Non-pigmented ciliary epithelial cell (primary cell): Measurements from ENCODE around the gene MYO1D.
"Not testable (repeated sequence)": the region's sequence is repeated elsewhere in the genome, so short reads cannot be mapped to it uniquely, and the experiment has no call there.

Source experiments
- DNase-seq: peaks from one replicate; pipeline ENCODE4 v3.0.0-alpha.2; 2010; ENCODE audit warnings: low read depth

MYO1D gene

GRCh38 chr17:32855620-32856019, 21.3 kb downstream of the MYO1D start:
- no peak for DNase-seq

DNA sequence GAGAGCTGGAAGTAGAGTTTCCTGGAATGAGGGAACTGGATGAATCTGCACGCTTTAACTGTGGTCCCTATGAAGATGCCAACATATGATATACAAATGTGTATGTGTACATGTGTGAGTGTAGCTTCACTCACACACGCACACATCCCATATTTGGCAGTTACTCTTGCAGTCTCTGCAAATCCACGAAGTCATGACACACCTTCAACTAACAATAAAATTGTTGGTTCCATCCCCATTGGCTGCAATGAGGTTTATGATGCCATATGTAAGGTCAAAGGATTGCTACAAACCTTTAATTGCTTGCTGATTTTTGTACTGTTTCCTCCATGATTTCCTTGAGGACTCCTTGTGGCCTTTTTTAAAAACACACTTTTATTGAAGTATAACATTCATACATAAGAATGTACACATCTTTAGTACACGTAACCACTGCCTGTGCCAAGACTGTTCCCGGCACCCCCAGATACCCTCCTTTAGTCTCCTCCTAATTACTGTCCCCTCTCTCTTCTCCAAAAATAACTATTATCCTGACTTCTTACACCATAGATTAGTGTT, 22.0 kb downstream of the MYO1D start:
- DNase-seq, result no peak

GRCh38 chr17:32854207-32854606, 22.7 kb downstream of the MYO1D start:
- DNase-seq, result no peak

- no peak for DNase-seq
These were observed 24.1 kb downstream of the MYO1D start for GRCh38 chr17:32852811-32853210.

GRCh38 chr17:32849879-32850278, 27.0 kb downstream of the MYO1D start:
- DNase-seq, result no peak

GRCh38 chr17:32847977-32848376, 28.9 kb downstream of the MYO1D start:
- DNase-seq, result no peak

DNA sequence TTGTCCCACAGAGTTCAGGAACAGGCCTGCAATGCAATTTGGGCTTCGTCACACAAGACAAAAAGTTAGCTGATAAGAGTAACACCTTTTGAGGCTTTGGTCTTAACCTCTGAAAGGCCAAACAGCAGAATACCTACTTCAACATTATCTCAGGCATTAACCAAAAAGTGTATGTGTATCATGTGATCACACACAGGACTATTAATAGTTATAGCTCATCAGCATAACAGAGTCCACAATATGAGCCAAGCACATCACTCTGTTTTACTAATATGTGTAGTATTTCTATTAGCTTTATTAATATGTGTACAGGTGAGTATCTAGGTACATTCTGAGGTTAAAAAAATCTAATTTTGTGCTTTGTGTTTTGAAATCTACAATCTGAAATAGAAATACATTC, 30.8 kb downstream of the MYO1D start:
- no peak for DNase-seq

- no peak for DNase-seq
These were observed 36.7 kb downstream of the MYO1D start for GRCh38 chr17:32840241-32840640.

- no peak for DNase-seq
These were observed 40.4 kb downstream of the MYO1D start for GRCh38 chr17:32836527-32836926.

DNA sequence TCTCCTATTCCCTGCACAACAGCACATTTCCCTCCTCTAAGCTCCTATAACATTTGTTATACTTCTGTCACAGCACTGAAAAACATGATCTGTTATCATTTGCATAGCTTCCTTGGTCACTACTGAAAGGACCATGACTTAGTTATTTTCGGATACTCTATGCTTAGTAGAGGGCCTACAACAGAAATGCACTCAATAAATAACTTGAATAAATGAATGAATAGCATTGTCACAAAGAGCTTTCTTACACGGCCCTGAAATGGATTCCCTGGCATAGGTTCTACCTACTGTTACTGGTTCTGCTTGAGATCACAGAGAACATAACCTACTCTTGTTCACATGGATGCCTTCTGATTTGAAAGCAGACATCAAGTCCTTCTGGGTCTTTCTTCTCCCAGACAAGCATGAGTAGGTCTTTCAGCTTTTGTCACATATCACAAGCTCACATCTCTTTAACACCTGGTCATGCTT, 41.6 kb downstream of the MYO1D start:
- no peak for DNase-seq

DNA sequence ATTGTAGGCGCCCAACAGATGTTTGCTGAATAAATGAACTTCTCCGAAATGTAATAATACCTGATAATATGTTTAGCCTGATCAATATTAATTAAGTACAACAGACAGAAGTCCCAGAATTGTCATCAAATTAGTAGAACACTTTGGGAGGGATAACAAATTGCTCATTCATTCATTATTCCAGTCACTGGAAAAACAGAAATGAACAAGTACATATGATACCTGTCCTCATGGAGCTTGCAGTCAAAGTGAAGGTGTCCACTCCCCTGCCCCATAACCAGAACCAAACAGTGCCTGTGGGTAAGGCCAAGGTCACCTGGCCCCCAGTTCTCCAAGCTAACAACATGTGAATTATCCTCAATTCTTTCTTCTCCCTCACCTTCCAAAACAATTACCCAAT, 42.8 kb downstream of the MYO1D start:
- no peak for DNase-seq

DNA sequence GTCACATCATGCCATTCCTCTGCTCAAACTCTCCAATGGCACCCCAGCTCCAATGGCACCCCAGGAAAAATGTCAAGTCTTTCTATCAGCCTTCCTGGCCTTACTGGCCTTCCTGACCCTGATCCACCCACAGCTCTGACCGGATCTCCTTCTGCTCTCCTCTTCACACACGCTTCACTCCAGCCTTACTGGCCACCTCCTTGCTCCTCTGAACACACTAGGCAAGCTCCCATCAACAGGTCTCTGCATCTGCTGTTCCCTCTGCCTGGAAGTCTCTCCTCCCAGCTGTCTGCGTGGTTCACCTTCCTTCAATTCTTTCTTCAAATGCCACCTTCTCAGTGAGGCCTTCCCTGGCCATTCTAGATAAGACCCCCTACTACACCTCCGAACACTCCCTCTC, 43.4 kb downstream of the MYO1D start:
- no peak for DNase-seq

DNA sequence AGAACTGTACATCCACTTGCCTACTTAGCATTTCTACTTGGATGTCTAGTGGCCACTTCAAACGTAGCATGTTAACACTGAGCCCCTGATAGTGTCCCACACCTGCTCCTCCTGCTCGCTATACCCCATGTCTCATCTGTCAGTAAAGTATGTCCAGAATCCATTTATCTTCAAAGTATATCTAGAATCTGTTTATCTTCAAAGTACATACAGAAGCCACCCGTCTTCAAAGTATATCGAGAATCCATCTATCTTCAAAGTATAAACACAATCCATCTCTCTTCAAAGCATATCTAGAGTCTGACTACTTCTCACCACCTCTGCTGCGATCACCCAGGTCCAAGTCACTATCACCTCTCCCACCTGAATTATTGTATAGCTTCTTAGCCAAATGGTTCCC, 43.8 kb downstream of the MYO1D start:
- no peak for DNase-seq

DNA sequence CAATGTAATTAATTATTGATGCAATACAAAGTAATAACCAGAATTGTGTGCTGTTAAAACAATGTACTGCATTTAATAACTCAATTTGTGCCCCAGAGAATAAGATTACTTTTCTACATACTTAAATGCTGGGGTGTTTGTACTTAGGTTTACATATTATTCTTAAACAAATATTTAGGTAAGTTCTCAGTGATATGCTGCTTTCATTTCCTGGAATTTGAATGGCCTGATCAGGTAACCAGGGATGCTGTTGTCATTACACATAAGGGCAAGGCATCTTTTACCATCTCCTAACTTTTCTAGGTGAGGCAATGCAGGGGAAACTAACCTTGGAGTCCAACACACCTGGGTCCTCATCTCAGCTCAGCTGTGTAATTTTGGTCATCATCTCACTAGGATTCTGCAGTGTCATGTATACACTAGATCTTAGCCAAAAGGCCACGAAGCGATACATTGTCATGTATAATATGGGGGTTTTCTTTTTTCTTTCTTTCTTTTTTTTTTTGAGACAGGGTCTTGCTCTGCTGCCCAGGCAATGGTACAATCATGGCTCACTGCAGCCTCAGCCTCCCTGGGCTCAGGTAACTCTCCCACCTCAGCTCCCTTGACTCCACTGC, 45.2 kb downstream of the MYO1D start:
- DNase-seq, result no peak

DNA sequence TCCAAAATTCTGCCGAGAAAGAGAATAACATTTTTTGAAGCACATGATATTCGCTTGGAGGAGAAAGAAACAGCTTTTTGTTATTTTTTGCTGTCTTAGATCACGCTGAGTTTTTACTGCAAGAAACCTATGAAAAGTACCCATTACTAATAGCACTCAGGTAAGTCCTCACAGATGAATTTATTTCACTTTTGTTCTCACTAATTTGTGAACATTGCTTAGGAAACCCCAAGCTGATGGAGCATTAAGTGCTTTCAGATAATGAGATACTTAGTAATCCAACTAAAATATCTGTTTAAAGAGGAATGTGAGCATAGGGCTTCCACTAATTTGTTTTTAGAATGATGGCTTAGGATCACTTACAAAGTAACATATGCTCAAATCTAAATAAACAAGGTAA, 45.7 kb downstream of the MYO1D start:
- DNase-seq, result no peak

DNA sequence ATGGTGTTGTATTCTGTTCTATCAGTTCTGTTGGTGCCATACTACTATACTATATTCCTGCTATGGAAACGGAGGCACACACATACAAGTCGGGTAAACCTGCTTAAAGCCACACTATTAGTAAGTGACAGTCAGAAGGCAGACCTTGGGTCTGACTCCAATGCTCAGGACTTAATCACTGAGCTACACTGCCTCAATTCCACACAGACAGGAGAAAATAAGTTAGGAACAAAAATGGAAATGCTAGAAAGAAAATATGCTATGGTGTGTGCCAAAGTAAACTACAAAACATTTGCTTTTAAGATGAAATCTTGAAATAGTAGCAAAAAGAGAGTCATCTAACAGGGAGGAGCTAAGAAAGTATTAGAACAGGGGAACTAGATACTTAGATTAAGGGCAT, 48.1 kb downstream of the MYO1D start:
- no peak for DNase-seq

- DNase-seq, result no peak
These were observed 49.7 kb downstream of the MYO1D start for GRCh38 chr17:32827227-32827626.

- no peak for DNase-seq
These were observed 50.8 kb downstream of the MYO1D start for GRCh38 chr17:32826076-32826475.

GRCh38 chr17:32824334-32824733, 52.6 kb downstream of the MYO1D start:
- DNase-seq, result no peak

DNA sequence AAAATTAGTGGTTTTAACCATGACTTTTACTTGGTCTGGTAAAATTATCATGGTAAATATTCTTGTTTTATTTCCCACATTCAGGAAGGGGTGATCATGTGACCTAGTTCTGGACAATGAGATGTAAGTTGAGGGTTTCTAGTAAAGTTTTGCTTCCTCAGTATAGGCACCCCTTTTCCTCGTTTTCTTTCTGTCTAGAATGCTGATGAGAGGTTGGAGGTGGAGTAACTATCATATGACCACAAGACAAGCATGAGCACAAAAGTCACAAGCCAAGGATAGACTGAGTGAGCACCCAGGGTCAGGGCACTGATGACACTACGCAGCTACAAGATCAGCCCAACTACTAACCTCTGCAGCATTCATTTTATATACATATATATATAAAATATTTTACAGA, 53.9 kb downstream of the MYO1D start:
- no peak for DNase-seq

GRCh38 chr17:32821987-32822934, 54.7 kb downstream of the MYO1D start:
- not testable (repeated sequence) for DNase-seq

DNA sequence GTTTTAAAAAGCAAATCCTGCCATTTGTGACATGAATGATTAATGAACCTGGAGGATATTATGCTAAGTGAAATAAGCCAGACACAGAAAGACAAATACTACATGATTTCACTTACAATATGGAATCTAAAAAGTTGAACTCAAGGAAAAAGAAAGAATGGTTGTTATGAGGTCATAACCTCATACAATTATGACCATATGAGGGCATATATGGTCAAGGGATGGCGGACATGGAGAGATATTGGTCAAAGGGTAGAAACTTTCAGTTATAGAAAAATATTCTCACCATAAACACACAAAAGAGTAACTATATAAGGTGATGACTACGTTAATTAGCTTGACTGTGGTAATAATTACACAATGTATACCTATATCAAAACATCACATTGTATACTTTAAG, 56.5 kb downstream of the MYO1D start:
- no peak for DNase-seq

- no peak for DNase-seq
These were observed 57.1 kb downstream of the MYO1D start for GRCh38 chr17:32819787-32820186.
